ENCODE data around the gene AKR1C4. TPM values are rescaled to one million over a fixed set of nuclear protein-coding genes. Genes with fewer than 3 reads are reported as not detected.
"Not testable (repeated sequence)": the region's sequence is repeated elsewhere in the genome, so short reads cannot be mapped to it uniquely, and the experiment has no call there.

The AKR1C4 gene
- total and polyA plus RNA-seq, 2 experiments from 2014 or later, result 0.40 to 1.7 TPM

GRCh38 chr10:5211696-5212536 lies 15.3 kb downstream of the AKR1C4 start:
- no peaks in the 10 kb centered on the region for H3K79me2 ChIP-seq
- no peaks in the 10 kb centered on the region for H3K27me3 ChIP-seq
- no peaks in the 10 kb centered on the region for H3K9me2 ChIP-seq (replicated peaks; ENCODE audit: insufficient read depth)

GRCh38 chr10:5216801-5217200 lies 20.2 kb downstream of the AKR1C4 start:
- H3K27me3 ChIP-seq, result no peaks in the 10 kb centered on the region
- H3K79me2 ChIP-seq, result no peaks in the 10 kb centered on the region
- H3K4me3 ChIP-seq, result no peak overlapping the region
- H3K9me3 ChIP-seq (ENCODE audit: low read depth), result no peaks in the 10 kb centered on the region
- H4K20me1 ChIP-seq (ENCODE audit: insufficient read depth, poor library complexity, severe bottlenecking), result no peaks in the 10 kb centered on the region
- WGBS (ENCODE audit: low lambda C conversion rate, missing lambda C conversion rate), result 23% methylated on average over 2 of the region's 2 CpGs
- H3K36me3 ChIP-seq (replicated peaks; ENCODE audit: insufficient read depth, low read depth), result no peaks in the 10 kb centered on the region
- DNase-seq (ENCODE audit: low spot score), result no peak
- TF ChIP-seq EZH2 (IDR thresholded peaks at IDR 0.05; ENCODE audit: borderline replicate concordance) (no peak), EZH2phosphoT487 (IDR thresholded peaks at IDR 0.05; ENCODE audit: low read depth, severe bottlenecking, unreplicated experiment) (no peak)
- TF ChIP-seq, protein P1, sequence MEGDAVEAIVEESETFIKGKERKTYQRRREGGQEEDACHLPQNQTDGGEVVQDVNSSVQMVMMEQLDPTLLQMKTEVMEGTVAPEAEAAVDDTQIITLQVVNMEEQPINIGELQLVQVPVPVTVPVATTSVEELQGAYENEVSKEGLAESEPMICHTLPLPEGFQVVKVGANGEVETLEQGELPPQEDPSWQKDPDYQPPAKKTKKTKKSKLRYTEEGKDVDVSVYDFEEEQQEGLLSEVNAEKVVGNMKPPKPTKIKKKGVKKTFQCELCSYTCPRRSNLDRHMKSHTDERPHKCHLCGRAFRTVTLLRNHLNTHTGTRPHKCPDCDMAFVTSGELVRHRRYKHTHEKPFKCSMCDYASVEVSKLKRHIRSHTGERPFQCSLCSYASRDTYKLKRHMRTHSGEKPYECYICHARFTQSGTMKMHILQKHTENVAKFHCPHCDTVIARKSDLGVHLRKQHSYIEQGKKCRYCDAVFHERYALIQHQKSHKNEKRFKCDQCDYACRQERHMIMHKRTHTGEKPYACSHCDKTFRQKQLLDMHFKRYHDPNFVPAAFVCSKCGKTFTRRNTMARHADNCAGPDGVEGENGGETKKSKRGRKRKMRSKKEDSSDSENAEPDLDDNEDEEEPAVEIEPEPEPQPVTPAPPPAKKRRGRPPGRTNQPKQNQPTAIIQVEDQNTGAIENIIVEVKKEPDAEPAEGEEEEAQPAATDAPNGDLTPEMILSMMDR (IDR thresholded peaks at IDR 0.05; ENCODE audit: poor library complexity), result no peak
- no peak overlapping the region for H2AFZ ChIP-seq
- no peaks in the 10 kb centered on the region for H3K4me1 ChIP-seq (ENCODE audit: insufficient read depth)
- no peak overlapping the region for H3K27ac ChIP-seq
- H3K9me2 ChIP-seq (replicated peaks; ENCODE audit: insufficient read depth), result no peaks in the 10 kb centered on the region
- no peak overlapping the region for H3K4me2 ChIP-seq

More at GRCh38 chr10:5211696-5212536, 15.3 kb downstream of the AKR1C4 start:
- Histone ChIP-seq H3K4me1 (ENCODE audit: insufficient read depth) (no peaks in the 10 kb centered on the region), H3K4me3 (no peak overlapping the region), H4K20me1 (ENCODE audit: insufficient read depth, poor library complexity, severe bottlenecking) (no peaks in the 10 kb centered on the region), H3K27ac (no peak overlapping the region), H2AFZ (no peak overlapping the region), H3K4me2 (no peak overlapping the region), H3K9me3 (ENCODE audit: low read depth) (no peaks in the 10 kb centered on the region), H3K36me3 (replicated peaks; ENCODE audit: insufficient read depth, low read depth) (no peaks in the 10 kb centered on the region)
- TF ChIP-seq EZH2 (IDR thresholded peaks at IDR 0.05; ENCODE audit: borderline replicate concordance), result no peak
- no peak for TF ChIP-seq EZH2phosphoT487 (IDR thresholded peaks at IDR 0.05; ENCODE audit: low read depth, severe bottlenecking, unreplicated experiment)
- TF ChIP-seq, protein P1 (IDR thresholded peaks at IDR 0.05; ENCODE audit: poor library complexity), result no peak
- no peak for DNase-seq (ENCODE audit: low spot score)

DNA sequence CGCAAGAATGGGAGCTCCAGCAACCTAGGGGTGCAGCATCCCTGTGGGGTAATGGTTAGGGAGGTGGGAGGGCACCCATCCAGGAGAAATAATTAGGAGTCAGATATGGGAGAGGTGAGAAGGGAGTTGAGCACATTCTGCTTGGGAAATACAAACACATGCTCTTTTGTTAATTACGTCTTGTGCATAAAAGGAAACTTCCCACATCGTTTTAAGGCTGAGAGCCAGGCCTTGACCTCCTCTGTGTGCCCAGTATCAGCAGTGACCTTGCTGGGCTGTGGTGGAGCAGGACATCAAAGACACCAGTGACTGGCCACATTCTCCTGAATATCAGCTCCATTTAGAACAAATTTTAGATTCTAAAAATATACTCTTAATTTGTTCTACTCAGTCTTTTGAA lies 22.6 kb downstream of the AKR1C4 start:
- H3K27me3 ChIP-seq, result no peaks in the 10 kb centered on the region
- no peaks in the 10 kb centered on the region for H3K9me3 ChIP-seq (ENCODE audit: low read depth)
- H3K27ac ChIP-seq, result no peak overlapping the region
- H3K9me2 ChIP-seq (replicated peaks; ENCODE audit: insufficient read depth), result no peaks in the 10 kb centered on the region
- no peaks in the 10 kb centered on the region for H3K79me2 ChIP-seq
- no peaks in the 10 kb centered on the region for H4K20me1 ChIP-seq (ENCODE audit: insufficient read depth, poor library complexity, severe bottlenecking)
- 74% methylated on average over 3 of the region's 3 CpGs for WGBS (ENCODE audit: low lambda C conversion rate, missing lambda C conversion rate)
- H2AFZ ChIP-seq, result no peak overlapping the region
- H3K4me3 ChIP-seq, result no peak overlapping the region
- no peaks in the 10 kb centered on the region for H3K36me3 ChIP-seq (replicated peaks; ENCODE audit: insufficient read depth, low read depth)
- no peak for DNase-seq (ENCODE audit: low spot score)
- TF ChIP-seq EZH2phosphoT487 (IDR thresholded peaks at IDR 0.05; ENCODE audit: low read depth, severe bottlenecking, unreplicated experiment), result no peak
- TF ChIP-seq EZH2 (IDR thresholded peaks at IDR 0.05; ENCODE audit: borderline replicate concordance), result no peak
- TF ChIP-seq, protein P1 (IDR thresholded peaks at IDR 0.05; ENCODE audit: poor library complexity), result no peak
- H3K4me1 ChIP-seq (ENCODE audit: insufficient read depth), result no peaks in the 10 kb centered on the region
- no peak overlapping the region for H3K4me2 ChIP-seq

- H4K20me1 ChIP-seq (ENCODE audit: insufficient read depth, poor library complexity, severe bottlenecking); H3K79me2 ChIP-seq; H3K27ac ChIP-seq; H3K4me1 ChIP-seq (ENCODE audit: insufficient read depth); H3K9me2 ChIP-seq (replicated peaks; ENCODE audit: insufficient read depth); H3K4me2 ChIP-seq; H3K27me3 ChIP-seq; H3K9me3 ChIP-seq (ENCODE audit: low read depth); H3K4me3 ChIP-seq; H2AFZ ChIP-seq; DNase-seq (ENCODE audit: low spot score); H3K36me3 ChIP-seq (replicated peaks; ENCODE audit: insufficient read depth, low read depth): not testable (repeated sequence)
- WGBS (ENCODE audit: low lambda C conversion rate, missing lambda C conversion rate), result 85% methylated on average over 7 of the region's 7 CpGs
Observed at GRCh38 chr10:5222942-5223341, 26.3 kb downstream of the AKR1C4 start.

All from hepatocyte (in vitro differentiated cells).